ENCODE data around the gene HMGB1.
A peak's percentile ranks its signal among the peaks of the same experiment; 100 is the strongest.
"Not testable (repeated sequence)": the region's sequence is repeated elsewhere in the genome, so short reads cannot be mapped to it uniquely, and the experiment has no call there.

The HMGB1 gene

GRCh38 chr13:30466841-30467252 is 1.1 kb upstream of the HMGB1 start:
- Histone ChIP-seq H3K36me3 (ENCODE audit: control insufficient read depth in 5 of 5, insufficient read depth in 5 of 5, low read length in 5 of 5) (peaks cover 5 to 11% (median 9%) of the 10 kb centered on the region in 5 donors), H3K27ac (ENCODE audit: low read depth, low read length) (no peak overlapping the region), H3K9me3 (ENCODE audit: control insufficient read depth in 5 of 5, low read length in 5 of 5) (no peaks in the 10 kb centered on the region), H3K4me1 (ENCODE audit: control insufficient read depth in 5 of 5, insufficient read depth in 5 of 5, low read length in 5 of 5) (peaks cover 3 to 32% (median 22%) of the 10 kb centered on the region in 5 donors), H3K27me3 (ENCODE audit: control insufficient read depth in 5 of 5, insufficient read depth in 4 of 5, low read length in 5 of 5) (no peaks in the 10 kb centered on the region), H3K9ac (ENCODE audit: low read length in 5 of 5) (peak overlapping the region in 1 of 5 donors; percentile 4), H3K4me3 (ENCODE audit: low read depth in 1 of 5, low read length in 5 of 5) (no peak overlapping the region)

GRCh38 chr13:30466358-30466714 is 600 bp upstream of the HMGB1 start:
- peaks cover 5 to 12% (median 10%) of the 10 kb centered on the region in 5 donors for H3K36me3 ChIP-seq (ENCODE audit: control insufficient read depth in 5 of 5, insufficient read depth in 5 of 5, low read length in 5 of 5)
- peaks cover 3 to 37% (median 24%) of the 10 kb centered on the region in 5 donors for H3K4me1 ChIP-seq (ENCODE audit: control insufficient read depth in 5 of 5, insufficient read depth in 5 of 5, low read length in 5 of 5)
- H3K27ac ChIP-seq (ENCODE audit: low read depth, low read length), result no peak overlapping the region
- H3K4me3 ChIP-seq (ENCODE audit: low read depth in 1 of 5, low read length in 5 of 5), result peak overlapping the region in 1 of 5 donors; percentile 78
- H3K9ac ChIP-seq (ENCODE audit: low read length in 5 of 5), result no peak overlapping the region
- H3K27me3 ChIP-seq (ENCODE audit: control insufficient read depth in 5 of 5, insufficient read depth in 4 of 5, low read length in 5 of 5), result no peaks in the 10 kb centered on the region
- no peaks in the 10 kb centered on the region for H3K9me3 ChIP-seq (ENCODE audit: control insufficient read depth in 5 of 5, low read length in 5 of 5)

- Histone ChIP-seq H3K4me1 (ENCODE audit: control insufficient read depth in 5 of 5, insufficient read depth in 5 of 5, low read length in 5 of 5) (peaks cover 3 to 38% (median 25%) of the 10 kb centered on the region in 5 donors), H3K4me3 (ENCODE audit: low read depth in 1 of 5, low read length in 5 of 5) (peak overlapping the region in 4 of 5 donors; percentile 70 to 79 (median 76)), H3K27me3 (ENCODE audit: control insufficient read depth in 5 of 5, insufficient read depth in 4 of 5, low read length in 5 of 5) (no peaks in the 10 kb centered on the region), H3K9me3 (ENCODE audit: control insufficient read depth in 5 of 5, low read length in 5 of 5) (no peaks in the 10 kb centered on the region), H3K9ac (ENCODE audit: low read length in 5 of 5) (peak overlapping the region in 3 of 5 donors; percentile 64 to 93 (median 92)), H3K27ac (ENCODE audit: low read depth, low read length) (peak overlapping the region; percentile 94), H3K36me3 (ENCODE audit: control insufficient read depth in 5 of 5, insufficient read depth in 5 of 5, low read length in 5 of 5) (peaks cover 5 to 12% (median 10%) of the 10 kb centered on the region in 5 donors)
Observed at GRCh38 chr13:30465343-30465592, 468 bp downstream of the HMGB1 start.

GRCh38 chr13:30464496-30465342 is 1.0 kb downstream of the HMGB1 start:
- Histone ChIP-seq H3K4me1 (ENCODE audit: control insufficient read depth in 5 of 5, insufficient read depth in 5 of 5, low read length in 5 of 5) (peaks cover 3 to 38% (median 25%) of the 10 kb centered on the region in 5 donors), H3K27ac (ENCODE audit: low read depth, low read length) (peak overlapping the region; percentile 98), H3K9me3 (ENCODE audit: control insufficient read depth in 5 of 5, low read length in 5 of 5) (no peaks in the 10 kb centered on the region), H3K4me3 (ENCODE audit: low read depth in 1 of 5, low read length in 5 of 5) (peak overlapping the region in 4 of 5 donors; percentile 65 to 80 (median 70)), H3K9ac (ENCODE audit: low read length in 5 of 5) (peak overlapping the region in 4 of 5 donors; percentile 84 to 92 (median 88)), H3K27me3 (ENCODE audit: control insufficient read depth in 5 of 5, insufficient read depth in 4 of 5, low read length in 5 of 5) (no peaks in the 10 kb centered on the region), H3K36me3 (ENCODE audit: control insufficient read depth in 5 of 5, insufficient read depth in 5 of 5, low read length in 5 of 5) (peaks cover 5 to 12% (median 10%) of the 10 kb centered on the region in 5 donors)

GRCh38 chr13:30463787-30464495 is 1.8 kb downstream of the HMGB1 start:
- no peaks in the 10 kb centered on the region for H3K9me3 ChIP-seq (ENCODE audit: control insufficient read depth in 5 of 5, low read length in 5 of 5)
- H3K4me3 ChIP-seq (ENCODE audit: low read depth in 1 of 5, low read length in 5 of 5), result peak overlapping the region; percentile 65 to 80 (median 70)
- H3K27ac ChIP-seq (ENCODE audit: low read depth, low read length), result peak overlapping the region; percentile 98
- H3K27me3 ChIP-seq (ENCODE audit: control insufficient read depth in 5 of 5, insufficient read depth in 4 of 5, low read length in 5 of 5), result no peaks in the 10 kb centered on the region
- peaks cover 3 to 38% (median 25%) of the 10 kb centered on the region in 5 donors for H3K4me1 ChIP-seq (ENCODE audit: control insufficient read depth in 5 of 5, insufficient read depth in 5 of 5, low read length in 5 of 5)
- H3K9ac ChIP-seq (ENCODE audit: low read length in 5 of 5), result peak overlapping the region; percentile 84 to 92 (median 85)
- peaks cover 5 to 13% (median 10%) of the 10 kb centered on the region in 5 donors for H3K36me3 ChIP-seq (ENCODE audit: control insufficient read depth in 5 of 5, insufficient read depth in 5 of 5, low read length in 5 of 5)

GRCh38 chr13:30461279-30462066 is 4.3 kb downstream of the HMGB1 start:
- Histone ChIP-seq H3K36me3 (ENCODE audit: control insufficient read depth in 5 of 5, insufficient read depth in 5 of 5, low read length in 5 of 5) (peaks cover 5 to 13% (median 13%) of the 10 kb centered on the region in 5 donors), H3K4me1 (ENCODE audit: control insufficient read depth in 5 of 5, insufficient read depth in 5 of 5, low read length in 5 of 5) (peaks cover 3 to 37% (median 25%) of the 10 kb centered on the region in 5 donors), H3K9ac (ENCODE audit: low read length in 5 of 5) (peak overlapping the region in 3 of 5 donors; percentile 35 to 39 (median 35)), H3K4me3 (ENCODE audit: low read depth in 1 of 5, low read length in 5 of 5) (peak overlapping the region in 1 of 5 donors; percentile 4), H3K27ac (ENCODE audit: low read depth, low read length) (peak overlapping the region; percentile 98)
- H3K27me3 ChIP-seq (ENCODE audit: control insufficient read depth in 5 of 5, insufficient read depth in 4 of 5, low read length in 5 of 5); H3K9me3 ChIP-seq (ENCODE audit: control insufficient read depth in 5 of 5, low read length in 5 of 5): not testable (repeated sequence)

- H3K27me3 ChIP-seq (ENCODE audit: control insufficient read depth in 5 of 5, insufficient read depth in 4 of 5, low read length in 5 of 5), result no peaks in the 10 kb centered on the region
- peaks cover 3 to 23% (median 14%) of the 10 kb centered on the region in 5 donors for H3K4me1 ChIP-seq (ENCODE audit: control insufficient read depth in 5 of 5, insufficient read depth in 5 of 5, low read length in 5 of 5)
Observed at GRCh38 chr13:30457306-30457891, 8.3 kb downstream of the HMGB1 start.

GRCh38 chr13:30456290-30456689 is 9.4 kb downstream of the HMGB1 start:
- Histone ChIP-seq H3K36me3 (ENCODE audit: control insufficient read depth in 5 of 5, insufficient read depth in 5 of 5, low read length in 5 of 5) (peaks cover 0 to 5% (median 2%) of the 10 kb centered on the region in 5 donors), H3K9me3 (ENCODE audit: control insufficient read depth in 5 of 5, low read length in 5 of 5) (no peaks in the 10 kb centered on the region), H3K27ac (ENCODE audit: low read depth, low read length) (peak overlapping the region; percentile 45), H3K4me3 (ENCODE audit: low read depth in 1 of 5, low read length in 5 of 5) (no peak overlapping the region), H3K4me1 (ENCODE audit: control insufficient read depth in 5 of 5, insufficient read depth in 5 of 5, low read length in 5 of 5) (peaks cover 0 to 12% (median 7%) of the 10 kb centered on the region in 5 donors), H3K9ac (ENCODE audit: low read length in 5 of 5) (peak overlapping the region in 1 of 5 donors; percentile 27), H3K27me3 (ENCODE audit: control insufficient read depth in 5 of 5, insufficient read depth in 4 of 5, low read length in 5 of 5) (no peaks in the 10 kb centered on the region)

More at GRCh38 chr13:30457306-30457891, 8.3 kb downstream of the HMGB1 start:
- Histone ChIP-seq H3K27ac (ENCODE audit: low read depth, low read length) (no peak overlapping the region), H3K36me3 (ENCODE audit: control insufficient read depth in 5 of 5, insufficient read depth in 5 of 5, low read length in 5 of 5) (peaks cover 5 to 13% (median 8%) of the 10 kb centered on the region in 5 donors), H3K9ac (ENCODE audit: low read length in 5 of 5) (no peak overlapping the region), H3K9me3 (ENCODE audit: control insufficient read depth in 5 of 5, low read length in 5 of 5) (no peaks in the 10 kb centered on the region), H3K4me3 (ENCODE audit: low read depth in 1 of 5, low read length in 5 of 5) (no peak overlapping the region)

GRCh38 chr13:30454991-30455390 is 10.7 kb downstream of the HMGB1 start:
- H3K4me1 ChIP-seq (ENCODE audit: control insufficient read depth in 5 of 5, insufficient read depth in 5 of 5, low read length in 5 of 5), result peaks cover 0 to 11% (median 6%) of the 10 kb centered on the region in 5 donors
- no peak overlapping the region for H3K27ac ChIP-seq (ENCODE audit: low read depth, low read length)
- H3K36me3 ChIP-seq (ENCODE audit: control insufficient read depth in 5 of 5, insufficient read depth in 5 of 5, low read length in 5 of 5), result peaks cover 0 to 5% (median 2%) of the 10 kb centered on the region in 5 donors
- H3K27me3 ChIP-seq (ENCODE audit: control insufficient read depth in 5 of 5, insufficient read depth in 4 of 5, low read length in 5 of 5), result no peaks in the 10 kb centered on the region
- H3K4me3 ChIP-seq (ENCODE audit: low read depth in 1 of 5, low read length in 5 of 5), result no peak overlapping the region
- H3K9ac ChIP-seq (ENCODE audit: low read length in 5 of 5), result no peak overlapping the region
- H3K9me3 ChIP-seq (ENCODE audit: control insufficient read depth in 5 of 5, low read length in 5 of 5), result no peaks in the 10 kb centered on the region

Data from subcutaneous abdominal adipose tissue (tissue), 5 donors.